ENCODE data around the gene RNPEP.
"Not testable (repeated sequence)": the region's sequence is repeated elsewhere in the genome, so short reads cannot be mapped to it uniquely, and the experiment has no call there.

Gene RNPEP

GRCh38 chr1:201982623-201983379 is at the start of gene RNPEP:
Gene RNPEP, plus strand, starts transcription at chr1:201982648. Its CDS starts 19 bp downstream, at chr1:201982667.
- peak; percentile 75 for DNase-seq (ENCODE audit: low read depth)

GRCh38 chr1:201933840-201934430 is 48.5 kb upstream of the RNPEP start:
- peak; percentile 79 for DNase-seq (ENCODE audit: low read depth)

- DNase-seq (ENCODE audit: low read depth) = peak; percentile 92
Measured at GRCh38 chr1:201937624-201938213, 44.7 kb upstream of the RNPEP start.

GRCh38 chr1:201938440-201939035 is 43.9 kb upstream of the RNPEP start:
- DNase-seq (ENCODE audit: low read depth) = peak; percentile 11

GRCh38 chr1:201939148-201939547 is 43.3 kb upstream of the RNPEP start:
- DNase-seq (ENCODE audit: low read depth) = no peak

GRCh38 chr1:201939574-201939973 is 42.9 kb upstream of the RNPEP start:
- no peak for DNase-seq (ENCODE audit: low read depth)

GRCh38 chr1:201940316-201940715 is 42.1 kb upstream of the RNPEP start:
- DNase-seq (ENCODE audit: low read depth) = not testable (repeated sequence)

- peak; percentile 25 for DNase-seq (ENCODE audit: low read depth)
Measured at GRCh38 chr1:201941420-201942128, 40.9 kb upstream of the RNPEP start.

- DNase-seq (ENCODE audit: low read depth) = no peak
Measured at GRCh38 chr1:201942129-201942495, 40.3 kb upstream of the RNPEP start.

- no peak for DNase-seq (ENCODE audit: low read depth)
Measured at GRCh38 chr1:201944002-201944401, 38.4 kb upstream of the RNPEP start.

GRCh38 chr1:201944639-201945038 is 37.8 kb upstream of the RNPEP start:
- no peak for DNase-seq (ENCODE audit: low read depth)

- no peak for DNase-seq (ENCODE audit: low read depth)
Measured at GRCh38 chr1:201945157-201945556, 37.3 kb upstream of the RNPEP start.

GRCh38 chr1:201945863-201946223 is 36.6 kb upstream of the RNPEP start:
- DNase-seq (ENCODE audit: low read depth) = no peak

- peak; percentile 90 for DNase-seq (ENCODE audit: low read depth)
Measured at GRCh38 chr1:201946224-201946908, 36.1 kb upstream of the RNPEP start, which contains the start of gene LMOD1. Gene LMOD1, minus strand, starts transcription at chr1:201946548. Its CDS starts 208 bp downstream, at chr1:201946340.

GRCh38 chr1:201947697-201948008 is 34.8 kb upstream of the RNPEP start:
- DNase-seq (ENCODE audit: low read depth) = no peak

GRCh38 chr1:201949491-201949890 is 33.0 kb upstream of the RNPEP start:
- no peak for DNase-seq (ENCODE audit: low read depth)

- DNase-seq (ENCODE audit: low read depth) = no peak
Measured at GRCh38 chr1:201954263-201955008, 28.0 kb upstream of the RNPEP start.

- peak; percentile 97 for DNase-seq (ENCODE audit: low read depth)
Measured at GRCh38 chr1:201955009-201955728, 27.3 kb upstream of the RNPEP start, which contains the start of gene TIMM17A. Gene TIMM17A, plus strand, starts transcription at chr1:201955503. Its CDS starts 24 bp downstream, at chr1:201955527.

GRCh38 chr1:201955729-201956143 is 26.7 kb upstream of the RNPEP start:
- no peak for DNase-seq (ENCODE audit: low read depth)

- DNase-seq (ENCODE audit: low read depth) = no peak
Measured at GRCh38 chr1:201958348-201958747, 24.1 kb upstream of the RNPEP start.
